Psoas muscle (tissue), 8 donors: ENCODE results near the gene DDAH1. TPM values are rescaled to one million over a fixed set of nuclear protein-coding genes. Genes with fewer than 3 reads are reported as not detected.
A peak's percentile ranks its signal among the peaks of the same experiment; 100 is the strongest.

Source experiments
- ATAC-seq, 4 donors: fragments of 200-7000 bp; cut with Tn5 transposase; one replicate each; pipeline ENCODE4 v1.9.1; 2020; ENCODE audit warnings: moderate library complexity in 3 of 4, mild to moderate bottlenecking in 2 of 4
- DNase-seq, 2 donors: peaks; one replicate each; pipeline ENCODE4 v3.0.0-alpha.2; 2020
- H3K27ac ChIP-seq: fragments of 200-600 bp; one replicate; pipeline ENCODE4 v1.8.0; 2022
- H3K27me3 ChIP-seq, 3 donors: fragments of 200-600 bp in 1 of 3; one replicate each; pipeline versions ENCODE4 v1.6.1 to v1.8.0; 2013 to 2022; ENCODE audit warnings: low read length in 2 of 3, mild to moderate bottlenecking in 2 of 3, moderate library complexity in 1 of 3; ENCODE audit not compliant: insufficient read depth in 3 of 3
- H3K36me3 ChIP-seq, 2 donors: fragments of 200-600 bp in 1 of 2; one replicate each; pipeline versions ENCODE4 v1.6.1 to v1.8.0; 2013 to 2022; ENCODE audit warnings: low read depth in 1 of 2, mild to moderate bottlenecking in 1 of 2, moderate library complexity in 1 of 2; ENCODE audit not compliant: insufficient read depth in 1 of 2
- H3K4me1 ChIP-seq: fragments of 200-600 bp; one replicate; pipeline ENCODE4 v1.8.0; 2022
- H3K4me3 ChIP-seq: fragments of 200-600 bp; one replicate; pipeline ENCODE4 v1.8.0; 2022; ENCODE audit warnings: mild to moderate bottlenecking
- H3K9me3 ChIP-seq: fragments of 200-600 bp; one replicate; pipeline ENCODE4 v1.8.0; 2022
- WGBS, 3 donors: extraction: QIAGEN DNeasy Blood & Tissue Kit; methylation state at CpG; one replicate each; pipeline versions ENCODE4 v1.1.6 to v1.1.7; 2013; 5-methylcytosine and 5-hydroxymethylcytosine counted together
- intact Hi-C, 2 donors: fragments of 100-400 bp; cut with DNase I; formaldehyde crosslinking; loops; one replicate each; pipeline versions ENCODE4 v1.11.0 to v1.14.2; 2022
- polyA plus RNA-seq, 3 donors: library from polyadenylated mRNA; stranded (reverse); fragments of 200-250 nt; gene quantifications; one replicate each; pipeline ENCODE4 v1.2.3, GENCODE V29; 2013
- total RNA-seq, 4 donors: library from RNA; stranded (reverse); fragmentation: NEBNext Ultra II Directional in 2 of 4; extraction: Animal tissue kit (Norgen Biotek cat#: 25700) in 2 of 4; gene quantifications; one replicate each; pipeline versions ENCODE4 v1.2.1 to v1.2.4, GENCODE V29; 2021 to 2023
- TF ChIP-seq, protein P1 (sequence below): fragments of 200-600 bp; IDR thresholded peaks from one replicate; pipeline ENCODE4 v1.8.0; 2022; ENCODE audit warnings: antibody characterized with exemption
- donor health status: healthy with polysubstance abuse.
- donor health status: DM: no; HTN: no; CAD: no; lungs with moderate emphysema.
- donor health status: Bipolar disorder and iron deficiency.
- donor health status: healthy.
- donor health status: DM: yes; HTN: yes; CAD: no.
- donor health status: DM: no; HTN: no; CAD: no.
- donor health status: DM: no; HTN: no; CAD: no.
- donor health status: DM: yes; HTN: yes; CAD: no.

Gene DDAH1
- total and polyA plus RNA-seq, 7 donors: 2.1 to 53.6 (median 8.2) TPM

DNA sequence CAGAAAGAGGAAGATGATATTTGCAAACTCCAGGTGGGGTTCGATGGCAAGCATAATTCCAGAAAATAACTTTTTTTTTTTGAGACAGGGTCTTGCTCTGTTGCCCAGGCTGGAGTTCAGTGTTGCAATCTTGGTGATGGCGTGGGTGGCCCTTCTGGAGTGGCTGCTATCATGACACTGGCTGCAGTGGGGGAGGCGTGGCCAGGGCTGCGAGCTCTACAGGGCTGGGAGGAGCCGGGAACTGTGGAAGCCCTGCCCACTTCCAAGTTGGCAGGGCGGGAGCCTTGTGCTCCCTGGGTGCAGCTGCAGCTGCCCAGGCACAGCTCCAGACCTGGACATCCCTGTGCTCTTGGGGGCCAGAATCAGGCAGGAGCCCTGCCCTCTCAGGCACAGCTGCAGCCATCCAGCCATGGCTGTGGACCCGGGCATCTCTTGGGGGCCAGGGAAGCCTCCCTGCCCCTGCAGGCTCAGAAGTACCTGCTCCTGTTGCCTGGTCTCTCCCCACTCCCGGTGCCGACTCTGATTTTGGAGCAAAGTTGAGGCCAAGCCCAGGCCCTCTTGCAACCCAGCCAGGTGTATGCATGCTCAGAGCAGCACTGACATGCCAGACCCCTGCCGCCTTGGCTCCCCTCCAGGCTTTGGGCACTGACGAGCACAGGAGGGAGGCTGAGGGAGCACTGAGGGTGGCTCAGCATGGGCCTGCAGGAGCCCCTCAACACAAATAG is 181.3 kb downstream of the DDAH1 start:
- DNase-seq: peak; percentile 37 to 73
- TF ChIP-seq, protein P1, sequence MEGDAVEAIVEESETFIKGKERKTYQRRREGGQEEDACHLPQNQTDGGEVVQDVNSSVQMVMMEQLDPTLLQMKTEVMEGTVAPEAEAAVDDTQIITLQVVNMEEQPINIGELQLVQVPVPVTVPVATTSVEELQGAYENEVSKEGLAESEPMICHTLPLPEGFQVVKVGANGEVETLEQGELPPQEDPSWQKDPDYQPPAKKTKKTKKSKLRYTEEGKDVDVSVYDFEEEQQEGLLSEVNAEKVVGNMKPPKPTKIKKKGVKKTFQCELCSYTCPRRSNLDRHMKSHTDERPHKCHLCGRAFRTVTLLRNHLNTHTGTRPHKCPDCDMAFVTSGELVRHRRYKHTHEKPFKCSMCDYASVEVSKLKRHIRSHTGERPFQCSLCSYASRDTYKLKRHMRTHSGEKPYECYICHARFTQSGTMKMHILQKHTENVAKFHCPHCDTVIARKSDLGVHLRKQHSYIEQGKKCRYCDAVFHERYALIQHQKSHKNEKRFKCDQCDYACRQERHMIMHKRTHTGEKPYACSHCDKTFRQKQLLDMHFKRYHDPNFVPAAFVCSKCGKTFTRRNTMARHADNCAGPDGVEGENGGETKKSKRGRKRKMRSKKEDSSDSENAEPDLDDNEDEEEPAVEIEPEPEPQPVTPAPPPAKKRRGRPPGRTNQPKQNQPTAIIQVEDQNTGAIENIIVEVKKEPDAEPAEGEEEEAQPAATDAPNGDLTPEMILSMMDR: no peak
- intact Hi-C loops: no loop called here

DNA sequence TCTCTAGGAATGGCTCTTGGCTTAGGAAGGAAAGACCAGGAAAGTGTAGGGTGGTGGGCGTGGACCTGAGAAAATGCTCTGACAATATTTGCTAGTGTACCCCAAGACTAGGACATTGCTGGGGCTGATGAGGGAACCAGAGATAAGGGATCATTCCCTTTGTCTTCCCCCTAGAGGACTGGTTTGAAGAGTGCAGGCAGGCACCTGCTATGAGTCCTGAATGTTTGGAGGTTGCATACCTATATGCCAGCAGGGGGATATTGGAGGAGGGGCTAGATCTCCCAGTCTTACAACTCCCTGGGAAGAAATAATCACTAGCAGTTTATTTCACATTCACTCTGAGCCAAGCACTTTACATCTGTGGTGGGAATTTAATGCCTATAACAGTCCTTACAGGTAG is 182.5 kb downstream of the DDAH1 start:
- DNase-seq: no peak
- intact Hi-C loops: no loop called here
- WGBS, 3 donors: 98 to 100% (median 100%) methylated on average over 1 of the region's 1 CpG
- no peaks in the 10 kb centered on the region for H3K9me3 ChIP-seq
- no peaks in the 10 kb centered on the region for H3K4me1 ChIP-seq
- no peak overlapping the region for H3K27ac ChIP-seq
- no peak for ATAC-seq
- H3K4me3 ChIP-seq: no peak overlapping the region
- TF ChIP-seq, protein P1: no peak
- no peaks in the 10 kb centered on the region for H3K36me3 ChIP-seq
- H3K27me3 ChIP-seq: no peaks in the 10 kb centered on the region

More for the DNA sequence above, 181.3 kb downstream of the DDAH1 start:
- no peak overlapping the region for H3K4me3 ChIP-seq
- H3K9me3 ChIP-seq: no peaks in the 10 kb centered on the region
- H3K36me3 ChIP-seq: no peaks in the 10 kb centered on the region
- ATAC-seq: peak; percentile 70 to 87 (median 79)
- WGBS, 3 donors: 39 to 54% (median 42%) methylated on average over 10 to 11 of the region's 11 CpGs
- H3K27ac ChIP-seq: no peak overlapping the region
- H3K4me1 ChIP-seq: no peaks in the 10 kb centered on the region
- H3K27me3 ChIP-seq: no peaks in the 10 kb centered on the region

DNA sequence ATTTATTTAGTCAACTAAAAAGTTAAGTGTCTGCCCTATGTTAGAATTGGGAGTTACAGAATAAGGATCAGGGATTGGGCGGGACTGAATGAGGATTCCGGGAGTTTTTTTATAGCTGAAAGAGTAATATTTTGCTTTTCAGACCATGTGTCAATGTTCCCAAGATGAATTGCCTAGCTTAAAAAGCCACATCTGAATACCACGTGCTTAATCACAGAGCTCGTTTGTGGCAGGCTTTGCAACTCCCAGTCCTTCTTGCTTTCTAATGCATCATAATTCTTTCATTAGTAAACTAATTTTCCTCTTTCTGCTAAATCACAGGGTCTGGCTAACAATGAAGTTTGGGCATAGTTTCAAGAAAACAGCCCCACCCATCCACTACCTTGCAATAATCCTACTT is 184.3 kb downstream of the DDAH1 start:
- H3K9me3 ChIP-seq: no peaks in the 10 kb centered on the region
- no peaks in the 10 kb centered on the region for H3K36me3 ChIP-seq
- ATAC-seq: no peak
- WGBS, 3 donors: 69 to 86% (median 73%) methylated on average over 4 of the region's 4 CpGs
- no peak for DNase-seq
- no peak overlapping the region for H3K4me3 ChIP-seq
- H3K27ac ChIP-seq: no peak overlapping the region
- TF ChIP-seq, protein P1: no peak
- no peaks in the 10 kb centered on the region for H3K27me3 ChIP-seq
- intact Hi-C loops: no loop called here
- peaks cover 3% of the 10 kb centered on the region for H3K4me1 ChIP-seq

DNA sequence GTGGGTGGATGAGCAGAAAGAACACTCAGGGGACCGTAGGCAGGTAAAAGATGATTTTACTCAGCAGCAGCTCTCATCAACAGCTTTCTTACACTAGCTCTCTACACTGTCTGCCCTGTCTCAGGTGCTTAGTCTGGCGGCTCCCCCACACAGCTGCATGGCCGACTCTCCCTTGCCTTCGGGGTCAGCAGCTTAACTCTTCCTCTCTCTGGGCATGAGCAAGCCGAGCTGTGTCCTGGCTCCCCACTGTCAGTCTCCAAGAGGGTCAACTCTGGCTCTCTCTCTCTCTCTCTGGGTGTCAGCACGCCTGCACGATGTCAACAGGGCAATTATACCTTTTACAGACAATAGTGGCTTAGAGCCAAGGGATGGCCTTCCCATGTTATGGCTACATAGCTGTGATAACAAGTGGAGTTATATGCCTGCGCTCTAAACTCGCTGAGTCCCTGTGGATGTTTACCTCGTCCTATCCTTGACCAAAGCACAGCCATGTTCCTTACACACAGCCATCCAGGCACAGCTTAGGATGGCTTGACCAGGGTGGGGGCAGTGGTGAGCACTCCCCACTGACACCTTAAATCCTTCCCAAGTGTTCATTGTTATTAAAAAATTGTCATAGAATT is 185.4 kb downstream of the DDAH1 start:
- ATAC-seq: no peak
- no peaks in the 10 kb centered on the region for H3K9me3 ChIP-seq
- intact Hi-C loops: no loop called here
- TF ChIP-seq, protein P1: no peak
- no peaks in the 10 kb centered on the region for H3K36me3 ChIP-seq
- peaks cover 8% of the 10 kb centered on the region for H3K4me1 ChIP-seq
- no peaks in the 10 kb centered on the region for H3K27me3 ChIP-seq
- DNase-seq: no peak
- 71 to 76% (median 73%) methylated on average over 10 of the region's 10 CpGs for WGBS, 3 donors
- peak overlapping the region; percentile 59 for H3K27ac ChIP-seq
- no peak overlapping the region for H3K4me3 ChIP-seq
